Natural killer cell (primary cell): ENCODE results near the gene PIK3C3. TPM values are rescaled to one million over a fixed set of nuclear protein-coding genes. Genes with fewer than 3 reads are reported as not detected.
A peak's percentile ranks its signal among the peaks of the same experiment; 100 is the strongest.

ENCODE experiments used
- ATAC-seq, 3 donors: fragments of 150-1000 bp in 2 of 3; fragments of 200-7000 bp in 1 of 3; cut with Tn5 transposase; 1 replicate in 1 of 3; 2 replicates in 2 of 3; pipeline ENCODE4 v1.10.0; 2021; ENCODE audit warnings: mild to moderate bottlenecking in 2 of 3, moderate library complexity in 2 of 3
- DNase-seq, 2 donors: peaks; one replicate each; pipeline versions ENCODE4 v3.0.0 to v3.0.0-alpha.2; 2013 to 2021; ENCODE audit warnings: mixed read lengths in 1 of 2
- H3K27ac ChIP-seq: one replicate; pipeline ENCODE4 v1.5.1; 2013; ENCODE audit warnings: mild to moderate bottlenecking, low read length
- H3K27me3 ChIP-seq: one replicate; pipeline ENCODE4 v1.6.1; 2013; ENCODE audit warnings: low read length; ENCODE audit not compliant: control insufficient read depth, insufficient read depth
- H3K36me3 ChIP-seq: one replicate; pipeline ENCODE4 v1.6.1; 2013; ENCODE audit warnings: low read length; ENCODE audit not compliant: control insufficient read depth, insufficient read depth
- H3K4me1 ChIP-seq: one replicate; pipeline ENCODE4 v1.6.1; 2013; ENCODE audit warnings: low read length; ENCODE audit not compliant: control insufficient read depth, insufficient read depth
- H3K4me3 ChIP-seq: one replicate; pipeline ENCODE4 v1.5.1; 2013; ENCODE audit warnings: low read length
- H3K9me3 ChIP-seq: one replicate; pipeline ENCODE4 v1.6.1; 2013; ENCODE audit warnings: low read length; ENCODE audit not compliant: control insufficient read depth, insufficient read depth
- H3K27ac Mint-ChIP-seq, 2 donors: one replicate each; pipeline ENCODE4 v1.8.0; 2022; ENCODE audit warnings: mild to moderate bottlenecking in 2 of 2, mixed read lengths in 2 of 2, moderate library complexity in 1 of 2
- H3K27me3 Mint-ChIP-seq, 2 donors: one replicate each; pipeline ENCODE4 v1.8.0; 2022; ENCODE audit warnings: low read depth in 2 of 2, mixed read lengths in 2 of 2
- H3K36me3 Mint-ChIP-seq: one replicate; pipeline ENCODE4 v1.8.0; 2022; ENCODE audit warnings: mixed read lengths
- H3K4me1 Mint-ChIP-seq, 2 donors: one replicate each; pipeline ENCODE4 v1.8.0; 2022; ENCODE audit warnings: mixed read lengths in 2 of 2
- H3K4me3 Mint-ChIP-seq: one replicate; pipeline ENCODE4 v1.8.0; 2022; ENCODE audit warnings: mild to moderate bottlenecking, moderate library complexity, mixed read lengths
- H3K9me3 Mint-ChIP-seq, 2 donors: one replicate each; pipeline ENCODE4 v1.8.0; 2022; ENCODE audit warnings: mixed read lengths in 2 of 2
- CTCF ChIP-seq: fragments of 200-600 bp; IDR thresholded peaks from one replicate; pipeline ENCODE4 v1.8.0; 2022; ENCODE audit warnings: antibody characterized with exemption
- WGBS: methylation state at CpG from one replicate; pipeline ENCODE4 v1.1.7; 2013; ENCODE audit warnings: missing lambda C conversion rate; ENCODE audit not compliant: insufficient coverage; 5-methylcytosine and 5-hydroxymethylcytosine counted together
- intact Hi-C: fragments of 100-400 bp; cut with micrococcal nuclease; formaldehyde crosslinking; loops from one replicate; pipeline ENCODE4 v1.14.2; 2022
- total RNA-seq, 4 donors: library from RNA; stranded (reverse); fragments of 120-200 nt in 1 of 4; gene quantifications; one replicate each; pipeline versions ENCODE4 v1.2.3 to v1.2.4, GENCODE V29; 2013 to 2022

The PIK3C3 gene
- total RNA-seq, 3 donors from 2014 or later (not counting 1 experiment from before 2014, with no cell fraction given): 49.6 to 85.4 (median 67.3) TPM

- Mint-ChIP-seq H3K4me3 (no peak overlapping the region), H3K9me3 (no peaks in the 10 kb centered on the region), H3K36me3 (no peaks in the 10 kb centered on the region), H3K4me1 (peaks cover 8% of the 10 kb centered on the region in 2 donors), H3K27me3 (no peaks in the 10 kb centered on the region), H3K27ac (peak overlapping the region in 1 of 2 donors; percentile 13)
- H3K27ac ChIP-seq: no peak overlapping the region
- H3K4me3 ChIP-seq: no peak overlapping the region
- H3K27me3 ChIP-seq: no peaks in the 10 kb centered on the region
- TF ChIP-seq CTCF: no peak
- intact Hi-C loops: no loop called here
- H3K36me3 ChIP-seq: peaks cover 33% of the 10 kb centered on the region
- no peaks in the 10 kb centered on the region for H3K9me3 ChIP-seq
- ATAC-seq (no peak), DNase-seq (no peak)
- WGBS: 100% methylated on average over 1 of the region's 1 CpG
- no peaks in the 10 kb centered on the region for H3K4me1 ChIP-seq
Observed at GRCh38 chr18:42024131-42024530, 69.1 kb downstream of the PIK3C3 start.

- intact Hi-C loops: no loop called here
- H3K27me3 Mint-ChIP-seq: no peaks in the 10 kb centered on the region
- peaks cover 12 to 13% of the 10 kb centered on the region in 2 donors for H3K4me1 Mint-ChIP-seq
- Histone ChIP-seq H3K4me1 (no peaks in the 10 kb centered on the region), H3K27ac (no peak overlapping the region), H3K27me3 (no peaks in the 10 kb centered on the region), H3K36me3 (peaks cover 32% of the 10 kb centered on the region), H3K9me3 (no peaks in the 10 kb centered on the region), H3K4me3 (no peak overlapping the region)
- no peak for TF ChIP-seq CTCF
- no peak for ATAC-seq
- DNase-seq: no peak
- no peaks in the 10 kb centered on the region for H3K36me3 Mint-ChIP-seq
- WGBS: 75% methylated on average over 1 of the region's 1 CpG
- H3K4me3 Mint-ChIP-seq: no peak overlapping the region
- H3K9me3 Mint-ChIP-seq: no peaks in the 10 kb centered on the region
- H3K27ac Mint-ChIP-seq: peak overlapping the region; percentile 53 to 57
Observed at GRCh38 chr18:42025491-42025890, 70.5 kb downstream of the PIK3C3 start.

GRCh38 chr18:42025974-42026625, 71.1 kb downstream of the PIK3C3 start:
- H3K27me3 ChIP-seq: no peaks in the 10 kb centered on the region
- H3K27ac Mint-ChIP-seq: no peak overlapping the region
- H3K4me3 Mint-ChIP-seq: no peak overlapping the region
- H3K27me3 Mint-ChIP-seq: no peaks in the 10 kb centered on the region
- no peak overlapping the region for H3K4me3 ChIP-seq
- no peaks in the 10 kb centered on the region for H3K9me3 Mint-ChIP-seq
- intact Hi-C loops: no loop called here
- peaks cover 30% of the 10 kb centered on the region for H3K36me3 ChIP-seq
- no peaks in the 10 kb centered on the region for H3K4me1 ChIP-seq
- no peaks in the 10 kb centered on the region for H3K9me3 ChIP-seq
- no peak for TF ChIP-seq CTCF
- no peaks in the 10 kb centered on the region for H3K36me3 Mint-ChIP-seq
- DNase-seq (no peak), ATAC-seq (no peak)
- peaks cover 13 to 14% of the 10 kb centered on the region in 2 donors for H3K4me1 Mint-ChIP-seq
- 71% methylated on average over 2 of the region's 5 CpGs for WGBS
- no peak overlapping the region for H3K27ac ChIP-seq
